Uterus (tissue), 2 donors: ENCODE measurements around the gene OR52A5.

Source experiments
- POLR2A ChIP-seq, 2 donors: fragments of 450-650 bp; IDR thresholded peaks; one replicate each; pipeline ENCODE4 v1.6.1; 2016; ENCODE audit warnings: antibody characterized with exemption in 2 of 2, mild to moderate bottlenecking in 1 of 2, moderate library complexity in 1 of 2
- TF ChIP-seq, protein P1 (sequence below), 4 experiments: fragments of 200-600 bp in 2 of 4; fragments of 450-650 bp in 2 of 4; sonication (generic) in 2 of 4; IDR thresholded peaks; one replicate each; pipeline ENCODE4 v1.5.1; 2016 to 2019; ENCODE audit warnings: antibody characterized with exemption in 4 of 4, mild to moderate bottlenecking in 2 of 4, moderate library complexity in 1 of 4

DNA sequence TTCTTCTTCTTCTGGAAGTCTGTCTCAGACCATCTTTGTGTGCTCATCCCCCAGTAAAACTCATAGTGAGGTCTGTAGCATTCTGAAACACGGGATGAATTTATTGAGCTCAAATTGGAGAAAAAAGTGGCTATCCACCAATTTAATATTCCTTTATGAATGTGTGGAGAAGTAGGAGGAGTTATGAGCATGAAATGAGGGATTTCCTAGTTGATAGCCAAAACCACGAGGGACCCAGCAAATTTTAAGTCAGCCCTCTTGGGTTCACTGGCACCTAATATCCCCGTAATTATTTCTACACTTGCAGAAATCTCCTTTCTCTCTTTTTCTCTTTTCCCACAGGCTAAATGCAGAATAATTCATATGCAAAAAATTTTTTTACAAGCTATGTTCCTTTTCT, 16.5 kb upstream of the OR52A5 start, which contains the start of gene OR52A1:
- TF ChIP-seq POLR2A (IDR thresholded peaks at IDR 0.05): no peak
- TF ChIP-seq, protein P1, sequence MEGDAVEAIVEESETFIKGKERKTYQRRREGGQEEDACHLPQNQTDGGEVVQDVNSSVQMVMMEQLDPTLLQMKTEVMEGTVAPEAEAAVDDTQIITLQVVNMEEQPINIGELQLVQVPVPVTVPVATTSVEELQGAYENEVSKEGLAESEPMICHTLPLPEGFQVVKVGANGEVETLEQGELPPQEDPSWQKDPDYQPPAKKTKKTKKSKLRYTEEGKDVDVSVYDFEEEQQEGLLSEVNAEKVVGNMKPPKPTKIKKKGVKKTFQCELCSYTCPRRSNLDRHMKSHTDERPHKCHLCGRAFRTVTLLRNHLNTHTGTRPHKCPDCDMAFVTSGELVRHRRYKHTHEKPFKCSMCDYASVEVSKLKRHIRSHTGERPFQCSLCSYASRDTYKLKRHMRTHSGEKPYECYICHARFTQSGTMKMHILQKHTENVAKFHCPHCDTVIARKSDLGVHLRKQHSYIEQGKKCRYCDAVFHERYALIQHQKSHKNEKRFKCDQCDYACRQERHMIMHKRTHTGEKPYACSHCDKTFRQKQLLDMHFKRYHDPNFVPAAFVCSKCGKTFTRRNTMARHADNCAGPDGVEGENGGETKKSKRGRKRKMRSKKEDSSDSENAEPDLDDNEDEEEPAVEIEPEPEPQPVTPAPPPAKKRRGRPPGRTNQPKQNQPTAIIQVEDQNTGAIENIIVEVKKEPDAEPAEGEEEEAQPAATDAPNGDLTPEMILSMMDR (IDR thresholded peaks at IDR 0.05): no peak
